Measurements from ENCODE around the gene CCL13.
"Not testable (repeated sequence)": the region's sequence is repeated elsewhere in the genome, so short reads cannot be mapped to it uniquely, and the experiment has no call there.

Gene CCL13

GRCh38 chr17:34356194-34356593 lies at the start of gene CCL13:
TSS of gene CCL13 (plus strand) at chr17:34356480. CDS start at chr17:34356527, 47 bp downstream.
- no peak for DNase-seq

GRCh38 chr17:34307110-34307509 lies 49.2 kb upstream of the CCL13 start:
- DNase-seq: no peak

GRCh38 chr17:34308371-34308770 lies 47.9 kb upstream of the CCL13 start:
- no peak for DNase-seq

- DNase-seq: no peak
Measured at GRCh38 chr17:34311291-34311690, 45.0 kb upstream of the CCL13 start.

GRCh38 chr17:34312080-34312479 lies 44.2 kb upstream of the CCL13 start:
- DNase-seq: no peak

- DNase-seq: no peak
Measured at GRCh38 chr17:34313164-34313563, 43.1 kb upstream of the CCL13 start.

- no peak for DNase-seq
Measured at GRCh38 chr17:34314279-34314678, 42.0 kb upstream of the CCL13 start.

- no peak for DNase-seq
Measured at GRCh38 chr17:34318474-34318873, 37.8 kb upstream of the CCL13 start.

- DNase-seq: no peak
Measured at GRCh38 chr17:34319039-34319483, 37.2 kb upstream of the CCL13 start, which contains the start of gene CCL8. TSS of gene CCL8 (plus strand) at chr17:34319435. CDS start at chr17:34319502, 67 bp downstream.

GRCh38 chr17:34321964-34322363 lies 34.3 kb upstream of the CCL13 start:
- DNase-seq: no peak

- DNase-seq: not testable (repeated sequence)
Measured at GRCh38 chr17:34327580-34327979, 28.7 kb upstream of the CCL13 start.

- no peak for DNase-seq
Measured at GRCh38 chr17:34337701-34338100, 18.6 kb upstream of the CCL13 start.

GRCh38 chr17:34339138-34339770 lies 17.0 kb upstream of the CCL13 start:
- DNase-seq: no peak

GRCh38 chr17:34341916-34342315 lies 14.4 kb upstream of the CCL13 start:
- no peak for DNase-seq

GRCh38 chr17:34347063-34347462 lies 9.2 kb upstream of the CCL13 start:
- DNase-seq: no peak

- no peak for DNase-seq
Measured at GRCh38 chr17:34349751-34350150, 6.5 kb upstream of the CCL13 start.

- no peak for DNase-seq
Measured at GRCh38 chr17:34351096-34351495, 5.2 kb upstream of the CCL13 start.

GRCh38 chr17:34352191-34352590 lies 4.1 kb upstream of the CCL13 start:
- DNase-seq: no peak

GRCh38 chr17:34354637-34355036 lies 1.6 kb upstream of the CCL13 start:
- no peak for DNase-seq

GRCh38 chr17:34357398-34357797 lies 1.1 kb downstream of the CCL13 start:
- DNase-seq: no peak

GRCh38 chr17:34358631-34359030 lies 2.4 kb downstream of the CCL13 start:
- DNase-seq: no peak

GRCh38 chr17:34360601-34361270 lies 4.5 kb downstream of the CCL13 start:
- no peak for DNase-seq

GRCh38 chr17:34361478-34362061 lies 5.3 kb downstream of the CCL13 start:
- DNase-seq: peak; percentile 83

- no peak for DNase-seq
Measured at GRCh38 chr17:34363183-34363661, 6.9 kb downstream of the CCL13 start, which contains the start of gene CCL1. TSS of gene CCL1 (minus strand) at chr17:34363233. CDS start at chr17:34363161, 72 bp downstream.
